A673 (cell line): ENCODE results near the gene TRPV4.

Experiments
- CTCF ChIP-seq: fragments of 300-800, 200-600 bp; sonication (generic); conservative IDR thresholded peaks from 2 replicates; pipeline ENCODE4 v1.5.1; 2017; ENCODE audit warnings: low read depth, mild to moderate bottlenecking, antibody characterized with exemption, low read length, moderate library complexity, mixed read lengths
- EZH2 ChIP-seq: fragments of 200-600 bp; sonication (generic); IDR thresholded peaks from 2 replicates; pipeline ENCODE4 v1.6.1; 2017; ENCODE audit warnings: borderline replicate concordance, low read depth, mild to moderate bottlenecking, mixed read lengths, antibody characterized with exemption, low read length; ENCODE audit not compliant: poor library complexity, severe bottlenecking

GRCh38 chr12:109770861-109771670 lies 62.1 kb downstream of the TRPV4 start:
- no peak for TF ChIP-seq CTCF
- no peak for TF ChIP-seq EZH2
